PFSK-1 (cell line): ENCODE measurements around the gene DSP.

Experiments
- FOXP2 ChIP-seq: optimal IDR thresholded peaks from 2 replicates; pipeline ENCODE3; 2011; ENCODE audit warnings: borderline replicate concordance, control low read depth, inconsistent platforms; ENCODE audit not compliant: insufficient read depth; ENCODE audit errors: extremely low read length, extremely low read depth
- POLR2AphosphoS5 ChIP-seq: IDR thresholded peaks from 2 replicates; pipeline ENCODE4 v1.6.1; 2012; ENCODE audit warnings: low read depth, mild to moderate bottlenecking, control low read depth, low read length, moderate library complexity
- SIN3A ChIP-seq: IDR thresholded peaks from 2 replicates; pipeline ENCODE4 v1.6.1; 2012; ENCODE audit warnings: mild to moderate bottlenecking, low read length, moderate library complexity, borderline replicate concordance; ENCODE audit not compliant: insufficient read depth
- TAF1 ChIP-seq: IDR thresholded peaks from 2 replicates; pipeline ENCODE4 v1.6.1; 2012; ENCODE audit warnings: low read length, control low read depth, borderline replicate concordance; ENCODE audit not compliant: insufficient read depth
- TF ChIP-seq, protein P1 (sequence below), 2 experiments: IDR thresholded peaks; 2 replicates each; pipeline versions ENCODE4 v1.6.1 to v1.8.0; 2011 to 2012; ENCODE audit warnings: low read depth in 2 of 2, low read length in 2 of 2, control low read depth in 1 of 2, inconsistent platforms in 1 of 2, mild to moderate bottlenecking in 1 of 2, moderate library complexity in 1 of 2; ENCODE audit not compliant: insufficient read depth in 1 of 2

Gene DSP

DNA sequence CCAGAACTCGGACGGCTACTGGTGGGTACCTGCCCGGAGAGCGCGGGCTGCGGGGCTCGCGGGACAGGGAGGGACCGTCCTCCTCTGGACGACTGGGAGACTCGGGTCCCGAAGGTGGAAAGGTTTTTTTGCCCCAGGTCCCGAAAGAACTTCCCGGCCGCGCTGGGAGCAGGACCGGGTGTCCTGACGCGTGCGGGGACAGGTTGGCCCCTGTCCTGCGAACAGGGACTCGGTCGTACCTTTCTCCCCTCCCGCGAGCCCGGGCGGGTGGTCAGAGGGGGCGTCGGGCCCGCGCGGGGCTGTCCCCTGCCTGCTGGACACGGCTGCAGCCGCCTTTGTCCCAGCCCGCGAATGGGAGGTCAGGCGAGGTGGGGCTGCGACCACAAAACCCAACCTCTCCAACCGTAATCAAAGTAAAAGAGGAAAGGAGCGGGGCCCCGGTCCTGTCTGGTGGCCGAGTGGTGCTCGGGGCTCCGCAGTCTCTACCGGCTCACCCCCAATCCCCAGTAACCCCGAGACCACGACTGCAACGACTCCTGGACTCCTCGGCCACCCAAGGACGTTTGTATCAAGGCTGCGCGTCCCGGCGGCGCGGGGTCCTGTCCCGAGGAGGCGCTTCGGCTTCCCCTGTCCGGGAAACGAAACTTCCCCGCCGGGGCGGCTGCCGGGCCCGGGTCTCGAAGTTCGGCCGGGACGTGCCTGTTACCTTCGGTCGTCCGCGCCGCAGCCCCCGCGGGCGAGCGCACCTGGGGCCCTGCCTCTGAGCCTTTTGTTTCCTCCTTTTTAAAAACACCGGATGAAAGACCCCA lies 798 bp downstream of the DSP start:
- TF ChIP-seq TAF1: no peak

DNA sequence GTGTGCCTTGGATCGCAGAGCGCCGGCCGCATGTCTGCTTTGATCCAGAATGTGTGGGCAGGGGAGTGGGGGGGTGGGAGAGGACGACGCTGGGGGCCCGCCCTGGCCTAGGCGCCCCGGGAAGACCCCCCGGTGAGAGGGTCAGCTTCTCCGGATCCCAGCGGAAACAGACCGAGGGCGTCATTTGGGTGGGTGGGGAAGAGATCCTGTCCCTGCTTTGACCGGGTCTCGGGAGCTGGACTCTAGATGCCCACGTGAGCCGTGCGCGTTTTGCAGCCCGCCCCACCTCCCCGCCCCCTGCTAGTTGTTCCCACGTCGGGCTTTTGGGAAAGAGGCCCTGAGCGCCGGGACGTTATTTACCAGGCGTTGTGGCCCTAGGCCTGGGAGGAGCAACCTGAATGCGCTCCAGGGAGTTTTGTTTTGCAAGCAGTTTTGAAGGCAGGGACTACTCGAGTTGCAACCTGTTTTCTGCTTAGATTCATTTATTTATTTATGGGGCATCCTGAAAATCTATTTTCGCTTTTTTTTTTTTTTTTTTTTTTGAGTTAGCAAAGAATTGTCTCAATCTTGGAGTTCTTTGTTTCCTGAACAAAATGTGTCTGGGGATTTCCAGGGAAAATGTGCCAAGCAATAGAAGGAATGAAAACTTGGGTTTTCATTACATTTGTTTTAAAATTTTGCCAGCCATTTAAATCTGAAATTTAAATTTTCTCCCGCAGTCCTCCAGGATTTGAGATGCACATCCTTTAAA lies 1.6 kb downstream of the DSP start:
- TF ChIP-seq TAF1: no peak
- no peak for TF ChIP-seq FOXP2
- no peak for TF ChIP-seq POLR2AphosphoS5
- TF ChIP-seq SIN3A: no peak
- TF ChIP-seq, protein P1, sequence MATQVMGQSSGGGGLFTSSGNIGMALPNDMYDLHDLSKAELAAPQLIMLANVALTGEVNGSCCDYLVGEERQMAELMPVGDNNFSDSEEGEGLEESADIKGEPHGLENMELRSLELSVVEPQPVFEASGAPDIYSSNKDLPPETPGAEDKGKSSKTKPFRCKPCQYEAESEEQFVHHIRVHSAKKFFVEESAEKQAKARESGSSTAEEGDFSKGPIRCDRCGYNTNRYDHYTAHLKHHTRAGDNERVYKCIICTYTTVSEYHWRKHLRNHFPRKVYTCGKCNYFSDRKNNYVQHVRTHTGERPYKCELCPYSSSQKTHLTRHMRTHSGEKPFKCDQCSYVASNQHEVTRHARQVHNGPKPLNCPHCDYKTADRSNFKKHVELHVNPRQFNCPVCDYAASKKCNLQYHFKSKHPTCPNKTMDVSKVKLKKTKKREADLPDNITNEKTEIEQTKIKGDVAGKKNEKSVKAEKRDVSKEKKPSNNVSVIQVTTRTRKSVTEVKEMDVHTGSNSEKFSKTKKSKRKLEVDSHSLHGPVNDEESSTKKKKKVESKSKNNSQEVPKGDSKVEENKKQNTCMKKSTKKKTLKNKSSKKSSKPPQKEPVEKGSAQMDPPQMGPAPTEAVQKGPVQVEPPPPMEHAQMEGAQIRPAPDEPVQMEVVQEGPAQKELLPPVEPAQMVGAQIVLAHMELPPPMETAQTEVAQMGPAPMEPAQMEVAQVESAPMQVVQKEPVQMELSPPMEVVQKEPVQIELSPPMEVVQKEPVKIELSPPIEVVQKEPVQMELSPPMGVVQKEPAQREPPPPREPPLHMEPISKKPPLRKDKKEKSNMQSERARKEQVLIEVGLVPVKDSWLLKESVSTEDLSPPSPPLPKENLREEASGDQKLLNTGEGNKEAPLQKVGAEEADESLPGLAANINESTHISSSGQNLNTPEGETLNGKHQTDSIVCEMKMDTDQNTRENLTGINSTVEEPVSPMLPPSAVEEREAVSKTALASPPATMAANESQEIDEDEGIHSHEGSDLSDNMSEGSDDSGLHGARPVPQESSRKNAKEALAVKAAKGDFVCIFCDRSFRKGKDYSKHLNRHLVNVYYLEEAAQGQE (IDR thresholded peaks at IDR 0.05; ENCODE audit: insufficient read depth in 1 of 2, low read depth in 2 of 2, low read length in 2 of 2): no peak

DNA sequence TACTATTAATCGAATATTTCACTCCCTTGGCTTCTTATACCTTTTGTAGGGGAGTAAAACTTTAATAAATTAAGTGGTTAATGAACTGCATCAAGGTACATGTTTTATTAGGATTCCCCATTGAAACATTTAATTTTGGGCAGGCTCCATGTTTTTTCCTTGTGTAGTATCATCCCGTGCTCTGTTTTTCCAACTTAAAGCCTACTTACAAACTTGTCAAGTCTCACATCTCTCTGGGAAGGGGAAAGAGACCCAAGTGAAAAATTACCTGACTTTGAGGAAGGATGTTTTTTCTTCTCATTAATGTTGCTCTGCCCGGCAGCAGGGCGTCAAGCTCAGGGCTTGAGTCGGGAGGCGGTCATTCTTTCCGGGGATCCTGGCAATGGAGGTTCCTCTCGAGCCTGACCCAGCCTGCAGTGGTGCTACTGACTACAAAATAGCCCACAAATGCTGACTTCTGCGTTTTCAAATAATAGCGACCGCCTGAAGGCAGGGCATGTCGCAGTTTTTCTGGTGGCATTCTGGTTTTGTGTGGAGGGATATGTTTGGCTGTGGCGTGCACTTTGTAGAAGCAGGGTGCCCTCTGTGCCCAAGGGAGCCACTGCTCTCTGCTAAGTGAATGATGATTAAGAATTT lies 2.4 kb downstream of the DSP start:
- TF ChIP-seq TAF1: no peak
- no peak for TF ChIP-seq SIN3A
- TF ChIP-seq, protein P1 (IDR thresholded peaks at IDR 0.05; ENCODE audit: insufficient read depth in 1 of 2, low read depth in 2 of 2, low read length in 2 of 2): no peak
- TF ChIP-seq FOXP2: no peak
- no peak for TF ChIP-seq POLR2AphosphoS5

GRCh38 chr6:7544597-7544996 lies 3.1 kb downstream of the DSP start:
- no peak for TF ChIP-seq SIN3A
- TF ChIP-seq TAF1: no peak
- no peak for TF ChIP-seq POLR2AphosphoS5
- no peak for TF ChIP-seq FOXP2
- TF ChIP-seq, protein P1 (IDR thresholded peaks at IDR 0.05; ENCODE audit: insufficient read depth in 1 of 2, low read depth in 2 of 2, low read length in 2 of 2): no peak

GRCh38 chr6:7545316-7546019 lies 4.0 kb downstream of the DSP start:
- TF ChIP-seq POLR2AphosphoS5: no peak
- TF ChIP-seq FOXP2: no peak

- TF ChIP-seq TAF1 (no peak), POLR2AphosphoS5 (no peak), SIN3A (no peak), FOXP2 (no peak)
- TF ChIP-seq, protein P1 (IDR thresholded peaks at IDR 0.05; ENCODE audit: insufficient read depth in 1 of 2, low read depth in 2 of 2, low read length in 2 of 2): no peak
Measured at GRCh38 chr6:7546020-7546369, 4.5 kb downstream of the DSP start.
